ENCODE data around the gene CALY.

CALY gene

GRCh38 chr10:133351408-133352318 is 15.0 kb upstream of the CALY start:
- DNase-seq (ENCODE audit: low spot score): no peak

DNA sequence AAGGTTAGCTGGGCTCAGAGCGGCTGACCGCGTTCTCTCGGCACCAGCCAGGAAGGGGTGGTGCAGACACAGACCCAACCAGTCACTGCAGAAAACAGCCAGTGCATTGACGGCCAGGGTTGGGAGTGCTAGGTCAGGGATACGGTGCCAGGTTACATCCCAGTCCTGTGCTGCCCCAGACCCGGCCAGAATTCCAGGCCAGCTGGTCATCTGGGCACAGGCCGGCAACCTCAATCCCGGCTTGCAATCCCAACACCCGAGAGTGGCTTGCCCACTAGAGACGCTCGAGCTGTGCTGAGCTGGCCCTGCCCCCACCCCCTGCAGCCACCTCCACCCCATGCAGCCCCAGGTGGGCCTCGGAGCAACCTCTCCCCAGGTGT is 14.2 kb upstream of the CALY start:
- no peak for DNase-seq (ENCODE audit: low spot score)

GRCh38 chr10:133350283-133350949 is 13.7 kb upstream of the CALY start:
- DNase-seq (ENCODE audit: low spot score): no peak

DNA sequence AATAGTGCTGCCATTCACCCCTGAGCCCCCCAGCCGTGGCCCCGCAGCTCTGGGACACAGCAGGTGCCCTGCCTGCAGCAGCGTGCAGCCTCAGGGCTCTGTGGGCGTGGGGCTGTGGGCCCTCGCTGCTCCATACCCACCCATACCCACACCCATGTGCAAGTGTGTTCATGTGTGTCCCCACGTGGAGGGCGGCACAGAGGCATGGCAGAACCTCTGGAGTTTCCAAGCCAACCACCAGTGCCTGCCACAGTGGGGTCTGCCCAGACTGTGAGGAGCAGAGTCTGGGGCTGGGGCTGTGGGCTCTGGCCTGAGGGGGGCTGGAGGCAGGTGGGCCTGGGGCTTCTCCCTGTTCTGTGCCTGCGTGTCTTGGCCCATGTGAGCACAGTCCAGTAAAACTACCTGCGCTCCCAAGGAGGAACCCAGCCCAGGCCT is 12.9 kb upstream of the CALY start:
- no peak for DNase-seq (ENCODE audit: low spot score)

DNA sequence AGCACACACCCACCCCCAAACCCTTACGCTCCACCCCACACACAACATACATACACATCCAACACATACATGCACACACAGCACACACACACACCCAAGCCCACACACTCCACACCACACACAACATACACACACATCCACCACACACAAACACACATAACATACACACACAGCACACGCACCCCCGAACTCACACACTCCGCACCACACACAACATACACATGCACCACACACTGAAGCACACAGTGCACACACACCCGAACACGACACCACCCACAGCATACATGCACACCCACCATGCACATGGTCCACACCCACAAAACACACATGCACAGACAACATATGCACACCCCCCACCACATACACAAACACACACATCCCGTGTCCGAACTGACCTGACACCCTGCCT is 12.5 kb upstream of the CALY start:
- DNase-seq (ENCODE audit: low spot score): no peak

DNA sequence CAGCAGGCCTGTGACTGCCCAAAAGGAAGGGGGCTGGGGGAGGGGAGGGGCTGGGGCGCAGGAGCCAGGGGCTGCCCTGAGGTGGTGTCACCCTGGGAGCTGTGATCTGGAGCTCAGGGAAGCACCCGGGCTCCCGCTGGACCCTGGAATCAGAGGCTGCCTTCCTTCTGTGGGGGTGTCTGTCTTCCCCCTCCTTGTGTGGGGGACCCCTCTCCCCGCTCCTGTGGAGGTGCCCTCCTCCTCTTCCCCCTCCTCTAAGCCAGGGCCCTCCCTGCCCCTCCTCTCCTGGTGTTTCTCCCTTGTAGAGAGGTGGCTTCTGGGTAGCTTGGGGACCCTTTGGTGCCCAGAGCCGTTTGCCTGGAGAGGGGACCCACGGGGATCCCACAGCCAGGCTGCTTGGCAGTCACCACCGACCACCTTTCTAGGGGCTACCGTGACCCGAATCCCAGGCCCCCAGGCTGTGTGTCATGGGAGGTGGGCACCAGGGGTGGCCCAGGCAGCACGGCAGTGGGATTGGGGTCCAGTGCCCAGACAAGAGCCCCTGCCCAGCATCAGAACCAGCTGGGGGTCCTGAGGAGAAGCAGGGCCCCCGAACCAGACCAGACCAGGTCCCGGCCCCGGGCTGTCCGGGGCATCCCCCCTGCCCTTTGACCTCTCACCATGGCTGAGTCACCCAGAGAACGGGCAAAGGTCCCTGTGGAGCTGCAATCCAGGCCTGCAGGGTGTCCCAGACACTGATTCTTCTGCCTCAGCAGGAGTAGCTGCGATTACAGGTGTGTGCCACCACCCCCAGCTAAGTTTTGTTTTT is 11.2 kb upstream of the CALY start:
- peak; percentile 80 for DNase-seq (ENCODE audit: low spot score)

GRCh38 chr10:133346413-133346812 is 9.7 kb upstream of the CALY start:
- DNase-seq (ENCODE audit: low spot score): no peak

GRCh38 chr10:133344236-133344635 is 7.5 kb upstream of the CALY start:
- DNase-seq (ENCODE audit: low spot score): no peak

- no peak for DNase-seq (ENCODE audit: low spot score)
Measured at GRCh38 chr10:133343558-133343957, 6.9 kb upstream of the CALY start.

- DNase-seq (ENCODE audit: low spot score): no peak
Measured at GRCh38 chr10:133342942-133343341, 6.2 kb upstream of the CALY start.

DNA sequence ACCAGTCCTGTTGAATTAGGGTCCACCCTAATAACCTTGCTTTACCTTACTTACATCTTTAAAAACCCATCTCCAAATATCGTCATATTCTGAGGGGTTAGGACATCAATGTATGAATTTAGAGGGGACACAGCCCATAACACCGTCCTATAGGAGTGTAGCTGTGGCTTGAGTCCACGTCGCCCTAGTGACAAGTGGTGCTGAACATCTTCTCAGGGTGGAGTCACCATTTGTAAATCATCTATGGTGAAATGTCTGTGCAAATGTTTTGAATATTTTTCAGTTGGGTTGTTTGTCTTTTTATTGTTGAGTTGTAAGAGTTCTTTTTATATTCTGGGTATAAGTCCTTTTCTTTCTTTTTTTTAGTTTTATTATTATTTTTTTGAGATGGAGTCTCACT is 5.3 kb upstream of the CALY start:
- DNase-seq (ENCODE audit: low spot score): no peak

DNA sequence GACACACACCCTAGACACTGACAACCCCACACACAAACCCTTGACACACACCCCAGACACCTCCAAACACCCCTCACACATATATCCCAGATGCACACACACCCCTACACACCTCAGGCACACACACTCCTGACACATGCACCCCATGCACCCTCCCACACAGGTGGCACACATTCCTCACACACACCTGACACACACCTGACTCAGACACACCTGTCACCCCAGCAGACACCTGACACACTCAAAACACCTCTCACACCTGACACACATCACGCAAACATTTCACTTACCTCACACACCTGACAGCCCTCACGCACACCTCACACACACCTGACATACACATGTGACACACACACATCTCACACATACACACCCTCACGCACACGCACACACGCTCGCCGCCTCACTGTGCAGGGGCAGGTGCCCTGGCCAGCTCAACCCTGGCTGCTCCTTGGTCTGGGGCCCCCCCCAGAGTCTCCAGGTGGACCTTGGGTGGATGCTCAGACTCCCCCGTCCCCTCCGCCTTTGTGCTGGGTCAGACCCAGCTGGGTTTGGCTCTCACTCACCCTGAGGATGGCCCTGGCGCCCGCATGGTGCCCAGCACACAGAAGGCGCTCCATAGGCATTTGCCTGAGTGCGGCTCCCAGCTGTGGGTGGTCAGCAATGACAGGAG is 3.1 kb upstream of the CALY start:
- no peak for DNase-seq (ENCODE audit: low spot score)

- DNase-seq (ENCODE audit: low spot score): no peak
Measured at GRCh38 chr10:133338080-133339071, 1.7 kb upstream of the CALY start.

GRCh38 chr10:133337370-133337725 is 652 bp upstream of the CALY start:
- no peak for DNase-seq (ENCODE audit: low spot score)

DNA sequence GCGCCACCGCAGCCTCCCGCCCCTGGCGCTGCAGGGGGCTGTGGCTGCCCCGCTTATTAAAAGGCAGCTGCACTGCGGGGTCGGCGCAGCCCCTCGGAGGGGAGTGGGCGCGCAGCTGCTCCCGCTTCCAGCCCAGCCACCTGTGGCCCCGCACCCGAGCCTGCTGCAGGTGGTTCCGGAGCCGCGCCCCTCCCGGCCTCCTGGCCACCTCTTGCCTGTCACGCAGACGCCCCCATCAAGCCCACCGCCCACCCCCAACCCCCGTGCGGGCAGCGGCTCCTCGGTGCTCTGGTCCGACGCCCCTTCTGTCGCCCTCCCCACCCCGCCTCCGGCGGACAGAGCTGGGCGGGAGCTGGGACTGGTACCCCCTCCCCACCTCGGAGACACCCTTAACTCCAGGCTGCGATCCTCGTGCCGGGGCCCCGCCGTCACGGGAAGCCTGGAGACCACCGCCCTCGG is 549 bp downstream of the CALY start:
- DNase-seq (ENCODE audit: low spot score): no peak

DNA sequence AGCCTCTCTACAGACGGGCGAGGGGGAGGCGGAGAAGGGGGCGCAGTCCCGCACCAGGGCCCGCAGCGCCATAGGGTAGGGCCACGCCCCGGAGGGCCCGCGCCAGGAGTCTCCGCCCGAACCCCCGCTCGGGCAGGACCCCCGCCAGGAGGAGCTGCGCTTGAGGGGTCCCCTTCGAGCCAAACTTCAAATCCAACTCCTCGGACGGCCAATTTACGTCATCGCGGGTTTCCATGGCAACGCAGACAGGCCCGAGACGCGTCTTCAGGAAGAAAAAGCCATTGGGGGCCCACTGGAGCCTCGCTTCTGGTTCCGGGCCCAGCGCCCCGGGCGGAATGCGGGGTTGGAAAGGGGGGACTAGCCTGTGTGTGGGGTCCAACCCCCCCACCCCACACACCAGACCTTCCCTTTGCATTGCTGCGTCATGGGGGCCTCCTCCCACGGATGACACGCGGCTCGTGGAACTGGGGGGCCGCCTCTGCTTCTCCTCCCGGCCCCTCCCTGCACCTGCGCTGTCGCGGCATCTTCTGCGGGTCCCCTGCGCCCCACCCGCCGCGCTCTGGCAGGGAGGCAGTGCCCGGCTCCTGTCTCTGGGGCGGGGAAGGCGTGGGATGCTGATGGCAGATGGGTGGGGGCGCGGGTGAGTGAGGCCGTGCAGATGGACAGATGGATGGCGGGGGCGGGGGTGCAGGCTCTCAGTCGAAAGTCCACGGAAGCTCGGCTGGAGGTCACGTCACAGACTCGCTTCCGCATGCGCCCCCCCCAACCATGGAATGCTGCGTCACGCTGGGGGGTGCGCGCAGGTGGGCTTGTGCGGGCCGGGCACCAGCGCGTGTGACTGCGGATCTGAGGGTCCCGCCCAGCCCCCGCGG is 1.2 kb downstream of the CALY start:
- no peak for DNase-seq (ENCODE audit: low spot score)

- no peak for DNase-seq (ENCODE audit: low spot score)
Measured at GRCh38 chr10:133334503-133335245, 2.0 kb downstream of the CALY start.

DNA sequence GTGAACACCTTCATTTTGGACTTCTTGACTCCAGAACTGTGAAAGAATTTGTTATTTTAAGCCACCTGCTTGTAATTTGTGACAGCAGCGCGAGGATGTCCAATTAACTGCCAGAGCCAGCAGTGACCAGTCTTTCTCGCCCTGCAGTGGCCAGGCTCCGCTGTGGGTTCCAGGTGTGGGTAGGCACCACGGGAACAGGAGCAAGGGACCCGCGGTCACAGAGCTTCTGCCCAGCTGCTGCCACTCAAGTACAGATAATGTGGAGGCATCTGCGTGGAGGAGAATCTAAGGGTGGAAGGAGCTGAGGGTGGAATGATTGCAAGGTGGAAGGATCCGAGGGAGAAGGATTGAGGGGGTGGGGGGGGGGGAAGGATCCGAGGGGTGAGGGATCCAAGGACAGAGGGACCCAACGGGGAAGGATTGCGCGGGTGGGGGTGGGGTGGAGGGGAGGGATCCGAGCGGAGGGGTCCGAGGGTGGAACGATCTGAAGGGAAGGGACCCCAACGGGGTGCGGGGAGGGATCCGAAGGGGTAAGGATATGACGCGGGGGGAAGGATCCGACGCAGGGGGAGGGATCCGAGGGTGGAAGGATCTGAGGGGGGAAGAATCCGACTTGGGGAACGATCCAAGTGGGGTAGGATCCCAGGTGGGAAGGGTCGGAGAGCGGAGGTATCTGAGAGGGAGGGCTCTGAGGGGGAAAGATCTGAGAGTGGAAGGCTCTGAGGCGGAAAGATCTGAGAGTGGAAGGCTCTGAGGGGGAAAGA is 3.6 kb downstream of the CALY start:
- no peak for DNase-seq (ENCODE audit: low spot score)

All from HuH-7 (cell line).